ENCODE results near the gene LOXHD1.
A peak's percentile ranks its signal among the peaks of the same experiment; 100 is the strongest.

LOXHD1 gene

GRCh38 chr18:46657115-46657955 lies at the start of gene LOXHD1:
TSS of gene LOXHD1 (minus strand) at chr18:46657220. CDS start at chr18:46657033, 187 bp downstream.
- DNase-seq = no peak

GRCh38 chr18:46705521-46705920 lies 48.5 kb upstream of the LOXHD1 start:
- no peak for DNase-seq

- DNase-seq = no peak
These were observed 47.8 kb upstream of the LOXHD1 start for GRCh38 chr18:46704816-46705215.

- no peak for DNase-seq
These were observed 47.2 kb upstream of the LOXHD1 start for GRCh38 chr18:46704189-46704588.

- no peak for DNase-seq
These were observed 45.5 kb upstream of the LOXHD1 start for GRCh38 chr18:46702471-46702870.

GRCh38 chr18:46700066-46700824 lies 43.2 kb upstream of the LOXHD1 start:
- no peak for DNase-seq

- no peak for DNase-seq
These were observed 39.7 kb upstream of the LOXHD1 start for GRCh38 chr18:46696702-46697101.

GRCh38 chr18:46696268-46696667 lies 39.2 kb upstream of the LOXHD1 start:
- DNase-seq = no peak

GRCh38 chr18:46693996-46694395 lies 37.0 kb upstream of the LOXHD1 start:
- no peak for DNase-seq

- DNase-seq = no peak
These were observed 32.0 kb upstream of the LOXHD1 start for GRCh38 chr18:46688853-46689525.

GRCh38 chr18:46686186-46686585 lies 29.2 kb upstream of the LOXHD1 start:
- no peak for DNase-seq

GRCh38 chr18:46683252-46683651 lies 26.2 kb upstream of the LOXHD1 start:
- no peak for DNase-seq

GRCh38 chr18:46680784-46681695 lies 24.0 kb upstream of the LOXHD1 start:
- no peak for DNase-seq

GRCh38 chr18:46679846-46680598 lies 23.0 kb upstream of the LOXHD1 start:
- DNase-seq = no peak

GRCh38 chr18:46678785-46679399 lies 21.9 kb upstream of the LOXHD1 start:
- peak; percentile 9 for DNase-seq

GRCh38 chr18:46678041-46678440 lies 21.0 kb upstream of the LOXHD1 start:
- no peak for DNase-seq

- DNase-seq = peak; percentile 13
These were observed 20.6 kb upstream of the LOXHD1 start for GRCh38 chr18:46677611-46678010.

GRCh38 chr18:46676182-46676835 lies 19.3 kb upstream of the LOXHD1 start:
- no peak for DNase-seq

GRCh38 chr18:46675112-46675511 lies 18.1 kb upstream of the LOXHD1 start:
- no peak for DNase-seq
